Liver (tissue), 9 donors: Measurements from ENCODE around the gene OR7G2. TPM values are rescaled to one million over a fixed set of nuclear protein-coding genes. Genes with fewer than 3 reads are reported as not detected.

ENCODE experiments used
- DNase-seq: peaks from one replicate; pipeline ENCODE4 v3.0.0-alpha.2; 2017; ENCODE audit warnings: low spot score
- H3K27ac ChIP-seq, 2 donors: one replicate each; pipeline ENCODE4 v1.7.0; 2013; ENCODE audit warnings: inconsistent platforms in 2 of 2, low read length in 2 of 2, control low read depth in 1 of 2, low read depth in 1 of 2, mild to moderate bottlenecking in 1 of 2
- H3K27me3 ChIP-seq, 4 donors: one replicate each; pipeline versions ENCODE4 v1.6.1 to v1.7.0; 2013; ENCODE audit warnings: low read length in 3 of 4, inconsistent platforms in 1 of 4, mild to moderate bottlenecking in 1 of 4, moderate library complexity in 1 of 4; ENCODE audit not compliant: control insufficient read depth in 4 of 4, insufficient read depth in 4 of 4
- H3K36me3 ChIP-seq, 4 donors: one replicate each; pipeline versions ENCODE4 v1.6.1 to v1.7.0; 2013; ENCODE audit warnings: low read length in 3 of 4, mild to moderate bottlenecking in 3 of 4, low read depth in 1 of 4, moderate library complexity in 1 of 4; ENCODE audit not compliant: control insufficient read depth in 4 of 4, insufficient read depth in 3 of 4
- H3K4me1 ChIP-seq, 4 donors: one replicate each; pipeline versions ENCODE4 v1.6.1 to v1.7.0; 2013; ENCODE audit warnings: low read length in 3 of 4, mild to moderate bottlenecking in 3 of 4, moderate library complexity in 1 of 4; ENCODE audit not compliant: control insufficient read depth in 4 of 4, insufficient read depth in 4 of 4
- H3K4me3 ChIP-seq, 3 donors: one replicate each; pipeline versions ENCODE4 v1.6.1 to v1.7.0; 2013; ENCODE audit warnings: low read length in 3 of 3, control low read depth in 1 of 3, low read depth in 1 of 3, mild to moderate bottlenecking in 1 of 3
- H3K9ac ChIP-seq, 2 donors: one replicate each; pipeline ENCODE4 v1.7.0; 2013; ENCODE audit warnings: low read length in 2 of 2, mild to moderate bottlenecking in 2 of 2, moderate library complexity in 2 of 2, control low read depth in 1 of 2, low read depth in 1 of 2
- H3K9me3 ChIP-seq, 4 donors: one replicate each; pipeline versions ENCODE4 v1.6.1 to v1.7.0; 2013; ENCODE audit warnings: low read length in 3 of 4; ENCODE audit not compliant: control insufficient read depth in 4 of 4
- ATF3 ChIP-seq: IDR thresholded peaks from 2 replicates; pipeline ENCODE4 v1.6.1; 2016; ENCODE audit warnings: antibody characterized with exemption
- EGR1 ChIP-seq, 2 donors: IDR thresholded peaks; 2 replicates each; pipeline ENCODE4 v1.6.1; 2016 to 2018; ENCODE audit warnings: antibody characterized with exemption in 2 of 2, low read depth in 2 of 2
- FOXA1 ChIP-seq: IDR thresholded peaks from 2 replicates; pipeline ENCODE4 v1.6.1; 2016; ENCODE audit warnings: antibody characterized with exemption
- FOXA2 ChIP-seq: IDR thresholded peaks from 2 replicates; pipeline ENCODE4 v1.6.1; 2016; ENCODE audit warnings: antibody characterized with exemption
- GABPA ChIP-seq, 2 donors: IDR thresholded peaks in 1 of 2; conservative IDR thresholded peaks in 1 of 2; 2 replicates each; pipeline ENCODE4 v1.6.1; 2016; ENCODE audit warnings: antibody characterized with exemption in 2 of 2, mild to moderate bottlenecking in 1 of 2, moderate library complexity in 1 of 2
- HNF4A ChIP-seq, 2 donors: conservative IDR thresholded peaks; 2 replicates each; pipeline ENCODE4 v1.6.1; 2016; ENCODE audit warnings: antibody characterized with exemption in 2 of 2, mild to moderate bottlenecking in 2 of 2
- HNF4G ChIP-seq: IDR thresholded peaks from 2 replicates; pipeline ENCODE4 v1.6.1; 2016; ENCODE audit warnings: antibody characterized with exemption
- JUND ChIP-seq, 2 donors: IDR thresholded peaks; 2 replicates each; pipeline ENCODE4 v1.6.1; 2016; ENCODE audit warnings: antibody characterized with exemption in 2 of 2
- NR2F2 ChIP-seq: IDR thresholded peaks from 2 replicates; pipeline ENCODE4 v1.6.1; 2016; ENCODE audit warnings: antibody characterized with exemption
- RAD21 ChIP-seq, 2 donors: IDR thresholded peaks; 2 replicates each; pipeline ENCODE4 v1.6.1; 2016; ENCODE audit warnings: antibody characterized with exemption in 2 of 2, mild to moderate bottlenecking in 2 of 2
- RXRA ChIP-seq, 2 donors: IDR thresholded peaks; 2 replicates each; pipeline ENCODE4 v1.6.1; 2017 to 2018; ENCODE audit warnings: antibody characterized with exemption in 2 of 2, mild to moderate bottlenecking in 1 of 2
- SP1 ChIP-seq: IDR thresholded peaks from 2 replicates; pipeline ENCODE4 v1.6.1; 2018; ENCODE audit warnings: antibody characterized with exemption, mild to moderate bottlenecking
- TAF1 ChIP-seq: conservative IDR thresholded peaks from 2 replicates; pipeline ENCODE4 v1.6.1; 2016; ENCODE audit warnings: antibody characterized with exemption, mild to moderate bottlenecking
- YY1 ChIP-seq: IDR thresholded peaks from 2 replicates; pipeline ENCODE4 v1.6.1; 2016; ENCODE audit warnings: antibody characterized with exemption, mild to moderate bottlenecking
- WGBS: extraction: QIAGEN DNeasy Blood & Tissue Kit; methylation state at CpG from one replicate; pipeline ENCODE4 v1.1.7; 2013; 5-methylcytosine and 5-hydroxymethylcytosine counted together
- polyA plus RNA-seq, 2 donors: library from polyadenylated mRNA; stranded (reverse) in 1 of 2; unstranded in 1 of 2; fragments of 200-250 nt in 1 of 2; fragments of >200 nt in 1 of 2; fragmentation: Nextera tagmentation in 1 of 2; extraction: Ambion mirVana in 1 of 2; gene quantifications; one replicate each; pipeline versions ENCODE4 v1.2.1 to v1.2.3, GENCODE V29; 2013 to 2015
- total RNA-seq, 2 donors: library from RNA; depleted of rRNA; stranded (reverse); fragments of >200 nt; gene quantifications; one replicate each; pipeline ENCODE4 v1.2.3, GENCODE V29; 2014
- TF ChIP-seq, protein P1 (sequence below): fragments of 150-350 bp; IDR thresholded peaks from 2 replicates; pipeline ENCODE4 v1.5.1; 2017; ENCODE audit warnings: improper control_type of control experiment, low read depth, low read length; ENCODE audit not compliant: missing input control
- TF ChIP-seq, protein P2 (sequence below): IDR thresholded peaks from 2 replicates; pipeline ENCODE4 v1.6.1; 2016; ENCODE audit warnings: antibody characterized with exemption
- donor health status: healthy.
- donor health status: healthy.
- donor health status: healthy.
- donor health status: healthy.
- donor health status: healthy.

Gene OR7G2
- total and polyA plus RNA-seq, 4 donors: not detected

- Histone ChIP-seq H3K9ac (no peak overlapping the region), H3K4me1 (no peaks in the 10 kb centered on the region), H3K27ac (no peak overlapping the region), H3K9me3 (peaks cover 1 to 25% (median 8%) of the 10 kb centered on the region in 4 donors), H3K36me3 (peaks cover 0 to 11% (median 6%) of the 10 kb centered on the region in 4 donors), H3K4me3 (no peak overlapping the region), H3K27me3 (no peaks in the 10 kb centered on the region)
- TF ChIP-seq SP1 (no peak), TAF1 (no peak), HNF4G (no peak), HNF4A (conservative IDR thresholded peaks at IDR 0.05) (no peak), YY1 (no peak), RXRA (IDR thresholded peaks at IDR 0.05) (no peak), NR2F2 (no peak), FOXA2 (no peak), RAD21 (IDR thresholded peaks at IDR 0.05) (no peak), JUND (IDR thresholded peaks at IDR 0.05) (no peak)
- TF ChIP-seq, protein P1, sequence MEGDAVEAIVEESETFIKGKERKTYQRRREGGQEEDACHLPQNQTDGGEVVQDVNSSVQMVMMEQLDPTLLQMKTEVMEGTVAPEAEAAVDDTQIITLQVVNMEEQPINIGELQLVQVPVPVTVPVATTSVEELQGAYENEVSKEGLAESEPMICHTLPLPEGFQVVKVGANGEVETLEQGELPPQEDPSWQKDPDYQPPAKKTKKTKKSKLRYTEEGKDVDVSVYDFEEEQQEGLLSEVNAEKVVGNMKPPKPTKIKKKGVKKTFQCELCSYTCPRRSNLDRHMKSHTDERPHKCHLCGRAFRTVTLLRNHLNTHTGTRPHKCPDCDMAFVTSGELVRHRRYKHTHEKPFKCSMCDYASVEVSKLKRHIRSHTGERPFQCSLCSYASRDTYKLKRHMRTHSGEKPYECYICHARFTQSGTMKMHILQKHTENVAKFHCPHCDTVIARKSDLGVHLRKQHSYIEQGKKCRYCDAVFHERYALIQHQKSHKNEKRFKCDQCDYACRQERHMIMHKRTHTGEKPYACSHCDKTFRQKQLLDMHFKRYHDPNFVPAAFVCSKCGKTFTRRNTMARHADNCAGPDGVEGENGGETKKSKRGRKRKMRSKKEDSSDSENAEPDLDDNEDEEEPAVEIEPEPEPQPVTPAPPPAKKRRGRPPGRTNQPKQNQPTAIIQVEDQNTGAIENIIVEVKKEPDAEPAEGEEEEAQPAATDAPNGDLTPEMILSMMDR: no peak
- TF ChIP-seq, protein P2, sequence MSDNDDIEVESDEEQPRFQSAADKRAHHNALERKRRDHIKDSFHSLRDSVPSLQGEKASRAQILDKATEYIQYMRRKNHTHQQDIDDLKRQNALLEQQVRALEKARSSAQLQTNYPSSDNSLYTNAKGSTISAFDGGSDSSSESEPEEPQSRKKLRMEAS: no peak
- no peak for DNase-seq
- 97% methylated on average over 3 of the region's 3 CpGs for WGBS
Measured at GRCh38 chr19:9148697-9149096, 41.4 kb upstream of the OR7G2 start.

DNA sequence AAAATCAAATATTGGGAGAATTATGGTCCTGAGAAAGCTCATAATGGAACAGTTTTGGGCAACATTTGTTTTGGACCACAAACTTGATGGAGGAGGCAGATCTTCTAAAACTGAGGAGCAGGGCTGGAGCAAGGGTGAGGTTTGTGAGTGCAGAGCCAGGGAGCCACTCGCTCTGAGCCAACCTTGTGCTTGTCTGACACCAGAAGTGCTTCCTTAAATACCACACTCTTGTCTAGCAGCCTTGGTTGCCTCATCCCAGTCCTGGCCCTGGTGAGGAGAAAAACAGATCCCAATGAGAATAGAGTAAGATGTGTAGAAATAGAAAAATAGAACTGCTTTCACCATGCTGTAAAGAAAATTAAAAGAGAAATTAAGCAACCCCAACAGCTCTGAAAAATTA is 39.6 kb upstream of the OR7G2 start:
- Histone ChIP-seq H3K9me3 (peaks cover 0 to 14% (median under 1%) of the 10 kb centered on the region in 4 donors), H3K27ac (no peak overlapping the region), H3K4me1 (peaks cover 0 to 3% (median under 1%) of the 10 kb centered on the region in 4 donors), H3K36me3 (peaks cover 0 to 8% (median 3%) of the 10 kb centered on the region in 4 donors), H3K27me3 (no peaks in the 10 kb centered on the region), H3K9ac (no peak overlapping the region), H3K4me3 (no peak overlapping the region)
- 100% methylated on average over 1 of the region's 1 CpG for WGBS
- DNase-seq: no peak
- no peak for TF ChIP-seq RAD21 (IDR thresholded peaks at IDR 0.05)
- no peak for TF ChIP-seq SP1
- no peak for TF ChIP-seq JUND (IDR thresholded peaks at IDR 0.05)
- TF ChIP-seq ATF3: no peak
- no peak for TF ChIP-seq RXRA (IDR thresholded peaks at IDR 0.05)
- no peak for TF ChIP-seq HNF4A (conservative IDR thresholded peaks at IDR 0.05)
- TF ChIP-seq YY1: no peak
- TF ChIP-seq TAF1: no peak
- TF ChIP-seq FOXA1: no peak

DNA sequence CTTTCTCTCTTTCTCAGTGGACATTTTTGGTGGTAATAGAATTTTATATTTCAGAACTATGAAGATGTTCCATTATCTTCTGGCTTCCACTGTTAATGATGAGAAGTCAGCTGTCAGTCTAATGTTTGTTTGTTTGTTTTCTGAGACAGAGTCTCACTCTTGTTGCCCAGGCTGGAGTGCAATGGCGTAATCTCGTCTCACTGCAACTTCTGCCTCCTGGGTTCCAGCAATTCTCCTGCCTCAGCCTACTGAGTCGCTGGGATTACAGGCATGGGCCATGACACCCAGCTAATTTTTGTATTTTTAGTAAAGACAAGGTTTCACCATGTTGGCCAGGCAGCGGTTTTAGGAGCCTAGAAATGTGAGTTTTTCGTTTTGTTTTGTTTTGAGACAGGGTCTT is 37.6 kb upstream of the OR7G2 start:
- Histone ChIP-seq H3K36me3 (peaks cover 0 to 8% (median 3%) of the 10 kb centered on the region in 4 donors), H3K27ac (no peak overlapping the region), H3K9me3 (peaks cover 0 to 14% (median under 1%) of the 10 kb centered on the region in 4 donors), H3K9ac (no peak overlapping the region), H3K4me3 (peak overlapping the region in 1 of 3 donors; percentile 35), H3K4me1 (peaks cover 0 to 14% (median 13%) of the 10 kb centered on the region in 4 donors), H3K27me3 (no peaks in the 10 kb centered on the region)
- WGBS: 98% methylated on average over 5 of the region's 5 CpGs
- no peak for DNase-seq
- no peak for TF ChIP-seq EGR1 (IDR thresholded peaks at IDR 0.05; ENCODE audit: low read depth in 2 of 2)
- no peak for TF ChIP-seq GABPA (IDR thresholded peaks at IDR 0.05 in 1 of 2, conservative IDR thresholded peaks at IDR 0.05 in 1 of 2)
